Measurements from ENCODE around the gene GABBR2. TPM values are rescaled to one million over a fixed set of nuclear protein-coding genes. Genes with fewer than 3 reads are reported as not detected.

The GABBR2 gene
- total and polyA plus RNA-seq, 2 of the 8 experiments (the other 6 are each of a cell fraction or from before 2014, with no cell fraction given), result 0.50 to 1.2 TPM

GRCh38 chr9:98249771-98250170 is 459.0 kb downstream of the GABBR2 start (continued):
- TF ChIP-seq CHD7 (IDR thresholded peaks at IDR 0.05; ENCODE audit: insufficient replicate concordance, low read length), result no peak
- no peak for TF ChIP-seq EZH2 (IDR thresholded peaks at IDR 0.05; ENCODE audit: low read depth, low read length, severe bottlenecking)
- no peak for TF ChIP-seq TBP (IDR thresholded peaks at IDR 0.05; ENCODE audit: low read depth, low read length)
- TF ChIP-seq SP4 (IDR thresholded peaks at IDR 0.05; ENCODE audit: low read length), result no peak
- no peak for TF ChIP-seq KDM5A (IDR thresholded peaks at IDR 0.05; ENCODE audit: low read length)

All from H1 (cell line).